Keratinocyte (primary cell): ENCODE measurements around the gene MYO7B. TPM values are rescaled to one million over a fixed set of nuclear protein-coding genes. Genes with fewer than 3 reads are reported as not detected.

ENCODE experiments used
- DNase-seq: peaks from one replicate; pipeline ENCODE4 v3.0.0-alpha.2; 2011; ENCODE audit warnings: low read depth, missing footprints, low spot score
- FAIRE-seq: peaks from 2 replicates; lab custom pipeline; 2011; peaks lifted over from hg19 to GRCh38; lab: Jason Lieb, UNC
- H2AFZ ChIP-seq: 2 replicates; pipeline ENCODE4 v1.6.0; 2012; ENCODE audit warnings: low read length, control low read depth, inconsistent platforms; ENCODE audit not compliant: control insufficient read depth
- H3K27ac ChIP-seq: 2 replicates; pipeline ENCODE4 v1.5.1; 2011; ENCODE audit warnings: low read length; ENCODE audit not compliant: control insufficient read depth, insufficient read depth
- H3K27me3 ChIP-seq: 3 replicates; pipeline ENCODE4 v1.6.0; 2011; ENCODE audit warnings: low read length; ENCODE audit not compliant: control insufficient read depth, insufficient read depth; ENCODE audit errors: extremely low read depth
- H3K36me3 ChIP-seq, 2 experiments: 2 replicates in 1 of 2; 3 replicates in 1 of 2; pipeline ENCODE4 v1.5.1; 2011; ENCODE audit warnings: low read length in 2 of 2, mild to moderate bottlenecking in 1 of 2; ENCODE audit not compliant: control insufficient read depth in 2 of 2, insufficient read depth in 2 of 2; ENCODE audit errors: extremely low read depth in 1 of 2
- H3K4me1 ChIP-seq: 3 replicates; pipeline ENCODE4 v1.5.1; 2011; ENCODE audit warnings: low read length; ENCODE audit not compliant: control insufficient read depth, insufficient read depth; ENCODE audit errors: extremely low read depth
- H3K4me2 ChIP-seq: 3 replicates; pipeline ENCODE4 v1.6.0; 2011; ENCODE audit warnings: low read depth, low read length; ENCODE audit not compliant: control insufficient read depth, insufficient read depth; ENCODE audit errors: extremely low read depth
- H3K4me3 ChIP-seq, 3 experiments: fragments of 200-600 bp in 1 of 3; sonication (generic) in 1 of 3; 2 replicates in 2 of 3; 3 replicates in 1 of 3; pipeline ENCODE4 v1.5.1; 2011 to 2016; ENCODE audit warnings: low read length in 3 of 3, mild to moderate bottlenecking in 3 of 3, control low read depth in 2 of 3, inconsistent platforms in 1 of 3, low read depth in 1 of 3, mixed read lengths in 1 of 3, mixed run types in 1 of 3, moderate library complexity in 1 of 3; ENCODE audit not compliant: control insufficient read depth in 2 of 3, insufficient read depth in 2 of 3; ENCODE audit errors: extremely low read depth in 1 of 3
- H3K79me2 ChIP-seq: 2 replicates; pipeline ENCODE4 v1.6.0; 2012; ENCODE audit warnings: low read length; ENCODE audit not compliant: control insufficient read depth, insufficient read depth
- H3K9ac ChIP-seq: 3 replicates; pipeline ENCODE4 v1.6.0; 2011; ENCODE audit warnings: low read length; ENCODE audit not compliant: control insufficient read depth, insufficient read depth; ENCODE audit errors: extremely low read depth
- H3K9me1 ChIP-seq: 3 replicates; pipeline ENCODE4 v1.6.0; 2011; ENCODE audit warnings: low read length; ENCODE audit not compliant: control insufficient read depth, insufficient read depth; ENCODE audit errors: extremely low read depth
- H3K9me3 ChIP-seq: 2 replicates; pipeline ENCODE4 v1.5.1; 2012; ENCODE audit warnings: low read depth, low read length; ENCODE audit not compliant: control insufficient read depth
- H4K20me1 ChIP-seq: 3 replicates; pipeline ENCODE4 v1.6.0; 2011; ENCODE audit warnings: low read length; ENCODE audit not compliant: control insufficient read depth, insufficient read depth; ENCODE audit errors: extremely low read depth
- EZH2 ChIP-seq: IDR thresholded peaks from one replicate; pipeline ENCODE4 v1.6.1; 2012; ENCODE audit warnings: inconsistent platforms, mild to moderate bottlenecking, low read length, moderate library complexity
- dilution Hi-C: fragments of 300-500 bp; cut with MboI; formaldehyde crosslinking; loops from one replicate; pipeline ENCODE4 v1.7.0; 2020; ENCODE audit warnings: low sequenced_read_pairs; ENCODE audit not compliant: extremely low pct_ligation_motif_present
- polyA plus RNA-seq, 5 experiments: library from polyadenylated mRNA; depleted of rRNA in 3 of 5; stranded (reverse) in 3 of 5; stranded (forward) in 1 of 5; unstranded in 1 of 5; fragments of >200 nt; gene quantifications; 1 replicate in 1 of 5; 2 replicates in 3 of 5; 3 replicates in 1 of 5; pipeline versions ENCODE4 v1.2.1 to v1.2.3, GENCODE V29; 2011 to 2012; ENCODE audit warnings: missing spikeins in 2 of 5, low read depth in 1 of 5, low replicate concordance in 1 of 5
- TF ChIP-seq, protein P1 (sequence below), 3 experiments: IDR thresholded peaks in 1 of 3; conservative IDR thresholded peaks in 1 of 3; optimal IDR thresholded peaks in 1 of 3; 2 replicates in 2 of 3; 3 replicates in 1 of 3; pipeline versions ENCODE3 to v1.5.1; 2011; ENCODE audit warnings: low read length in 3 of 3, mild to moderate bottlenecking in 3 of 3, moderate library complexity in 2 of 3, control low read depth in 1 of 3, inconsistent platforms in 1 of 3; ENCODE audit not compliant: insufficient read depth in 2 of 3; ENCODE audit errors: extremely low read depth in 1 of 3

MYO7B gene
- polyA plus RNA-seq, 1 donor (not counting 4 experiments of a cell fraction or from before 2014, with no cell fraction given): not detected

DNA sequence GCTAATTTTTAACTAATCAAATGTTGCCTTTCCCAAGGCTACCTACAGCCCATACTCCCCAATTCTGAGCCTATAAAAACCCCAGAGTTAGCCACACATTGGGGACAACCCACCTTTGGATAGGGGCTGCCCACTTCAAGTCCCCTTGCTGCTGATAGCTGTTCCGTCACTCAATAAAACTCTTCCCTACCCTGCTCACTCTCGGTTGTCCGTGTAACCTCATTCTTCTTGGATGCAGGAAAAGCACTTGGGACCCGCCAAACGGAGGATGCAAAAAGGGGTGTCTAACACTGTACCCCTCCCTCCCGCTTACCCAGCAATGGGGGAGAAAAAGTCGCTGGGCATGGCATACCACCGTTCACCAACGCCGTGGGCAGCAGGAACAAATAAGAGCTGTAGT, 21.4 kb upstream of the MYO7B start:
- no peak overlapping the region for H3K4me3 ChIP-seq
- dilution Hi-C loops: no loop called here
- H3K27me3 ChIP-seq: no peaks in the 10 kb centered on the region
- peaks cover 8% of the 10 kb centered on the region for H4K20me1 ChIP-seq
- H3K4me2 ChIP-seq: no peak overlapping the region
- peaks cover 94% of the 10 kb centered on the region for H3K79me2 ChIP-seq
- no peak for TF ChIP-seq EZH2
- TF ChIP-seq, protein P1, sequence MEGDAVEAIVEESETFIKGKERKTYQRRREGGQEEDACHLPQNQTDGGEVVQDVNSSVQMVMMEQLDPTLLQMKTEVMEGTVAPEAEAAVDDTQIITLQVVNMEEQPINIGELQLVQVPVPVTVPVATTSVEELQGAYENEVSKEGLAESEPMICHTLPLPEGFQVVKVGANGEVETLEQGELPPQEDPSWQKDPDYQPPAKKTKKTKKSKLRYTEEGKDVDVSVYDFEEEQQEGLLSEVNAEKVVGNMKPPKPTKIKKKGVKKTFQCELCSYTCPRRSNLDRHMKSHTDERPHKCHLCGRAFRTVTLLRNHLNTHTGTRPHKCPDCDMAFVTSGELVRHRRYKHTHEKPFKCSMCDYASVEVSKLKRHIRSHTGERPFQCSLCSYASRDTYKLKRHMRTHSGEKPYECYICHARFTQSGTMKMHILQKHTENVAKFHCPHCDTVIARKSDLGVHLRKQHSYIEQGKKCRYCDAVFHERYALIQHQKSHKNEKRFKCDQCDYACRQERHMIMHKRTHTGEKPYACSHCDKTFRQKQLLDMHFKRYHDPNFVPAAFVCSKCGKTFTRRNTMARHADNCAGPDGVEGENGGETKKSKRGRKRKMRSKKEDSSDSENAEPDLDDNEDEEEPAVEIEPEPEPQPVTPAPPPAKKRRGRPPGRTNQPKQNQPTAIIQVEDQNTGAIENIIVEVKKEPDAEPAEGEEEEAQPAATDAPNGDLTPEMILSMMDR (optimal IDR thresholded peaks at IDR 0.05 in 1 of 3, IDR thresholded peaks at IDR 0.05 in 1 of 3, conservative IDR thresholded peaks at IDR 0.05 in 1 of 3; ENCODE audit: extremely low read depth in 1 of 3, insufficient read depth in 2 of 3, low read length in 3 of 3): no peak
- no peak for DNase-seq
- H3K9me3 ChIP-seq: no peaks in the 10 kb centered on the region
- H3K4me1 ChIP-seq: no peaks in the 10 kb centered on the region
- H3K36me3 ChIP-seq: peaks cover 10 to 17% of the 10 kb centered on the region in 2 experiments
- no peak for FAIRE-seq
- no peak overlapping the region for H3K27ac ChIP-seq
- no peak overlapping the region for H3K9ac ChIP-seq
- peaks cover 3% of the 10 kb centered on the region for H3K9me1 ChIP-seq
- H2AFZ ChIP-seq: no peak overlapping the region

DNA sequence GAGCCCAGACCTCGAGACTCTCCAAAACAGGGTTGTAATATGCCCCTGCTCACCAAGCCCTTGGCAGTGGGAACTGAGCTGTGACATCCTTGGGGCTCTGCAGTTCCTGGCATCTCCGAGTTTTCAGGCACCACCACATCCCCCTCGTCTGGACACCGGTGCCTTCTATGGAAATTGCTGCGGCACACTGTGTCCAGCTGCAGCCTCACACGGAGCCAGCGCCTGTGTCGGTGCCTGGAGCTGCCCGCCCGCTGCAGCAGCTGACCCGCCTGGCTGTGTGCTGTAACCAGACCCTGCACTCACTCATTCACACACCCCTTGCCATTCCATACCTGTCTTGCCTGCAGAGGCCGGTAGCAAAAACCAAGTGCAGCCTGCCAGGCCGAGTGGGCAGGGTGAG, 21.0 kb upstream of the MYO7B start:
- Histone ChIP-seq H3K9ac (no peak overlapping the region), H4K20me1 (peaks cover 6% of the 10 kb centered on the region), H3K36me3 (peaks cover 10 to 17% of the 10 kb centered on the region in 2 experiments)

More for the DNA sequence above, 21.0 kb upstream of the MYO7B start:
- Histone ChIP-seq H3K4me2 (no peak overlapping the region), H3K9me1 (peaks cover 3% of the 10 kb centered on the region), H3K4me3 (no peak overlapping the region), H2AFZ (no peak overlapping the region), H3K4me1 (no peaks in the 10 kb centered on the region), H3K27ac (no peak overlapping the region), H3K9me3 (no peaks in the 10 kb centered on the region), H3K27me3 (no peaks in the 10 kb centered on the region), H3K79me2 (peaks cover 97% of the 10 kb centered on the region)
- dilution Hi-C loops: no loop called here
- FAIRE-seq: no peak
- no peak for DNase-seq
- TF ChIP-seq, protein P1 (optimal IDR thresholded peaks at IDR 0.05 in 1 of 3, IDR thresholded peaks at IDR 0.05 in 1 of 3, conservative IDR thresholded peaks at IDR 0.05 in 1 of 3; ENCODE audit: extremely low read depth in 1 of 3, insufficient read depth in 2 of 3, low read length in 3 of 3): no peak
- TF ChIP-seq EZH2: no peak
